ENCODE data around the gene IL15. TPM values are rescaled to one million over a fixed set of nuclear protein-coding genes. Genes with fewer than 3 reads are reported as not detected.

IL15 gene
- polyA plus RNA-seq, 1 experiment = 5.5 TPM

DNA sequence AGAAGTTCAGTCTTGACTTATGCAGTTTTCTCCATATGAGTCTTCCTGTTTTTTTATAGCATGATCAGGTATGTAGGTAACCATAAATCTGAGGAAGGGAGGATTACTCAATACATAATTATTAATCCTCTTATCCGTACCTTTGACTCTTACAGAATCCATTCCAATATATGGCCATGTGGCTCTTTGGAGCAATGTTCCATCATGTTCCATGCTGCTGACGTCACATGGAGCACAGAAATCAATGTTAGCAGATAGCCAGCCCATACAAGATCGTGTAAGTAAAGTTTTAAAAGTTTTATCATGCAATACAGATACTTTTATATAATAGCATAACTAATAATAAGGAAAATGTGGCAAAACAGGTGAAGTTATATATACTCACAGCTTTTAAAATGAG is 19.6 kb downstream of the IL15 start:
- ChIA-PET CTCF (interaction anchor here (1.2 kb wide), 1 partner anchor 13 kb away, joined by 4 read pairs; no protein-coding TSS in a partner anchor), POLR2A (no interaction called here)
- no peak for TF ChIP-seq CTCF (IDR thresholded peaks at IDR 0.05; ENCODE audit: insufficient read depth, low read depth, low read length)
- Histone ChIP-seq H3K4me3 (ENCODE audit: low read depth, low read length) (no peak overlapping the region), H3K36me3 (ENCODE audit: control insufficient read depth, insufficient read depth, low read length) (no peaks in the 10 kb centered on the region), H3K27me3 (ENCODE audit: control insufficient read depth, insufficient read depth, low read length) (no peaks in the 10 kb centered on the region)
- DNase-seq (ENCODE audit: low read depth) = no peak

GRCh38 chr4:141657550-141658250 is 21.3 kb downstream of the IL15 start:
- POLR2A ChIA-PET = no interaction called here
- no peaks in the 10 kb centered on the region for H3K36me3 ChIP-seq (ENCODE audit: control insufficient read depth, insufficient read depth, low read length)
- H3K27me3 ChIP-seq (ENCODE audit: control insufficient read depth, insufficient read depth, low read length) = no peaks in the 10 kb centered on the region
- no peak for DNase-seq (ENCODE audit: low read depth)
- CTCF ChIA-PET = interaction anchor here (1.0 kb wide), 1 partner anchor 11 kb away, joined by 3 read pairs; no protein-coding TSS in a partner anchor
- no peak overlapping the region for H3K4me3 ChIP-seq (ENCODE audit: low read depth, low read length)
- TF ChIP-seq CTCF (IDR thresholded peaks at IDR 0.05; ENCODE audit: insufficient read depth, low read depth, low read length) = no peak

GRCh38 chr4:141658309-141658708 is 21.9 kb downstream of the IL15 start:
- POLR2A ChIA-PET = no interaction called here
- CTCF ChIA-PET = interaction anchor here (0.6 kb wide), 2 partner anchors 335 to 1220 kb away, joined by 3 read pairs; no protein-coding TSS in a partner anchor
- DNase-seq (ENCODE audit: low read depth) = no peak
- Histone ChIP-seq H3K36me3 (ENCODE audit: control insufficient read depth, insufficient read depth, low read length) (no peaks in the 10 kb centered on the region), H3K27me3 (ENCODE audit: control insufficient read depth, insufficient read depth, low read length) (no peaks in the 10 kb centered on the region), H3K4me3 (ENCODE audit: low read depth, low read length) (no peak overlapping the region)
- no peak for TF ChIP-seq CTCF (IDR thresholded peaks at IDR 0.05; ENCODE audit: insufficient read depth, low read depth, low read length)

- TF ChIP-seq CTCF (IDR thresholded peaks at IDR 0.05; ENCODE audit: insufficient read depth, low read depth, low read length) = no peak
- DNase-seq (ENCODE audit: low read depth) = no peak
- Histone ChIP-seq H3K36me3 (ENCODE audit: control insufficient read depth, insufficient read depth, low read length) (no peaks in the 10 kb centered on the region), H3K27me3 (ENCODE audit: control insufficient read depth, insufficient read depth, low read length) (no peaks in the 10 kb centered on the region), H3K4me3 (ENCODE audit: low read depth, low read length) (no peak overlapping the region)
- ChIA-PET CTCF (interaction anchor here (0.8 to 1.2 kb wide), 2 partner anchors 14 to 361 kb away, joined by 3 read pairs; no protein-coding TSS in a partner anchor), POLR2A (no interaction called here)
Observed at GRCh38 chr4:141659539-141659938, 23.2 kb downstream of the IL15 start.

GRCh38 chr4:141660880-141661279 is 24.5 kb downstream of the IL15 start:
- DNase-seq (ENCODE audit: low read depth) = no peak
- no peak for TF ChIP-seq CTCF (IDR thresholded peaks at IDR 0.05; ENCODE audit: insufficient read depth, low read depth, low read length)
- ChIA-PET CTCF (no interaction called here), POLR2A (no interaction called here)
- H3K36me3 ChIP-seq (ENCODE audit: control insufficient read depth, insufficient read depth, low read length) = no peaks in the 10 kb centered on the region
- no peak overlapping the region for H3K4me3 ChIP-seq (ENCODE audit: low read depth, low read length)
- H3K27me3 ChIP-seq (ENCODE audit: control insufficient read depth, insufficient read depth, low read length) = no peaks in the 10 kb centered on the region
